ENCODE results near the gene MRPS10. TPM values are rescaled to one million over a fixed set of nuclear protein-coding genes. Genes with fewer than 3 reads are reported as not detected.
"Not testable (repeated sequence)": the region's sequence is repeated elsewhere in the genome, so short reads cannot be mapped to it uniquely, and the experiment has no call there.

The MRPS10 gene
- total RNA-seq, 2 donors from 2014 or later, result 23.9 to 42.3 TPM

GRCh38 chr6:42207559-42207958 is 10.1 kb downstream of the MRPS10 start:
- not testable (repeated sequence) for H3K27ac Mint-ChIP-seq; H3K4me3 Mint-ChIP-seq; H3K27me3 Mint-ChIP-seq; ATAC-seq (replicated peaks); H3K4me1 Mint-ChIP-seq; H3K9me3 Mint-ChIP-seq
- H3K36me3 Mint-ChIP-seq (ENCODE audit: low read depth), result peaks cover 94% of the 10 kb centered on the region

GRCh38 chr6:42204768-42205282 is 12.8 kb downstream of the MRPS10 start:
- H3K27ac Mint-ChIP-seq, result no peak overlapping the region
- H3K27me3 Mint-ChIP-seq, result no peaks in the 10 kb centered on the region
- H3K4me3 Mint-ChIP-seq, result no peak overlapping the region
- H3K4me1 Mint-ChIP-seq, result peaks cover 8% of the 10 kb centered on the region
- peaks cover 8% of the 10 kb centered on the region for H3K9me3 Mint-ChIP-seq
- ATAC-seq (replicated peaks), result no peak
- peaks cover 72% of the 10 kb centered on the region for H3K36me3 Mint-ChIP-seq (ENCODE audit: low read depth)

GRCh38 chr6:42203183-42203582 is 14.5 kb downstream of the MRPS10 start:
- Mint-ChIP-seq H3K9me3 (peaks cover 8% of the 10 kb centered on the region), H3K27ac (no peak overlapping the region)

GRCh38 chr6:42202131-42202915 is 15.3 kb downstream of the MRPS10 start:
- not testable (repeated sequence) for H3K4me3 Mint-ChIP-seq; H3K27ac Mint-ChIP-seq; ATAC-seq (replicated peaks); H3K27me3 Mint-ChIP-seq; H3K9me3 Mint-ChIP-seq
- peaks cover 50% of the 10 kb centered on the region for H3K36me3 Mint-ChIP-seq (ENCODE audit: low read depth)
- peaks cover 14% of the 10 kb centered on the region for H3K4me1 Mint-ChIP-seq

More at GRCh38 chr6:42203183-42203582, 14.5 kb downstream of the MRPS10 start:
- ATAC-seq (replicated peaks), result no peak
- Mint-ChIP-seq H3K27me3 (no peaks in the 10 kb centered on the region), H3K4me3 (no peak overlapping the region), H3K4me1 (peaks cover 14% of the 10 kb centered on the region), H3K36me3 (ENCODE audit: low read depth) (peaks cover 58% of the 10 kb centered on the region)

GRCh38 chr6:42201382-42201781 is 16.3 kb downstream of the MRPS10 start:
- Mint-ChIP-seq H3K27ac (no peak overlapping the region), H3K9me3 (peaks cover 8% of the 10 kb centered on the region), H3K36me3 (ENCODE audit: low read depth) (peaks cover 40% of the 10 kb centered on the region), H3K27me3 (no peaks in the 10 kb centered on the region), H3K4me1 (peaks cover 14% of the 10 kb centered on the region), H3K4me3 (no peak overlapping the region)
- no peak for ATAC-seq (replicated peaks)

- Mint-ChIP-seq H3K27ac (peak overlapping the region; percentile 58), H3K27me3 (no peaks in the 10 kb centered on the region), H3K36me3 (ENCODE audit: low read depth) (peaks cover 29% of the 10 kb centered on the region), H3K4me3 (no peak overlapping the region), H3K9me3 (peaks cover 8% of the 10 kb centered on the region), H3K4me1 (peaks cover 14% of the 10 kb centered on the region)
- ATAC-seq (replicated peaks), result no peak
Observed at GRCh38 chr6:42200035-42200434, 17.6 kb downstream of the MRPS10 start.

GRCh38 chr6:42199106-42199981 is 18.3 kb downstream of the MRPS10 start:
- ATAC-seq (replicated peaks), result peak; percentile 64
- Mint-ChIP-seq H3K9me3 (peaks cover 8% of the 10 kb centered on the region), H3K27ac (peak overlapping the region; percentile 58), H3K4me3 (peak overlapping the region; percentile 9), H3K36me3 (ENCODE audit: low read depth) (peaks cover 22% of the 10 kb centered on the region), H3K4me1 (peaks cover 14% of the 10 kb centered on the region), H3K27me3 (no peaks in the 10 kb centered on the region)

GRCh38 chr6:42197555-42198362 is 19.9 kb downstream of the MRPS10 start:
- H3K4me1 Mint-ChIP-seq, result peaks cover 14% of the 10 kb centered on the region
- peaks cover 9% of the 10 kb centered on the region for H3K36me3 Mint-ChIP-seq (ENCODE audit: low read depth)
- H3K27ac Mint-ChIP-seq, result no peak overlapping the region
- no peaks in the 10 kb centered on the region for H3K27me3 Mint-ChIP-seq
- H3K4me3 Mint-ChIP-seq, result no peak overlapping the region
- peak; percentile 92 for ATAC-seq (replicated peaks)
- peaks cover 8% of the 10 kb centered on the region for H3K9me3 Mint-ChIP-seq

GRCh38 chr6:42195415-42195814 is 22.2 kb downstream of the MRPS10 start:
- no peak overlapping the region for H3K4me3 Mint-ChIP-seq
- H3K36me3 Mint-ChIP-seq (ENCODE audit: low read depth), result peaks cover 8% of the 10 kb centered on the region
- peaks cover 6% of the 10 kb centered on the region for H3K9me3 Mint-ChIP-seq
- H3K27me3 Mint-ChIP-seq, result no peaks in the 10 kb centered on the region
- no peak overlapping the region for H3K27ac Mint-ChIP-seq
- peaks cover 12% of the 10 kb centered on the region for H3K4me1 Mint-ChIP-seq
- no peak for ATAC-seq (replicated peaks)

- no peak for ATAC-seq (replicated peaks)
- H3K36me3 Mint-ChIP-seq (ENCODE audit: low read depth), result no peaks in the 10 kb centered on the region
Observed at GRCh38 chr6:42194056-42194455, 23.6 kb downstream of the MRPS10 start.

GRCh38 chr6:42193491-42193894 is 24.2 kb downstream of the MRPS10 start:
- ATAC-seq (replicated peaks), result no peak
- Mint-ChIP-seq H3K27me3 (no peaks in the 10 kb centered on the region), H3K36me3 (ENCODE audit: low read depth) (no peaks in the 10 kb centered on the region), H3K4me3 (no peak overlapping the region), H3K9me3 (no peaks in the 10 kb centered on the region), H3K4me1 (no peaks in the 10 kb centered on the region), H3K27ac (no peak overlapping the region)

More at GRCh38 chr6:42194056-42194455, 23.6 kb downstream of the MRPS10 start:
- no peak overlapping the region for H3K4me3 Mint-ChIP-seq
- H3K9me3 Mint-ChIP-seq, result no peaks in the 10 kb centered on the region
- H3K27me3 Mint-ChIP-seq, result no peaks in the 10 kb centered on the region
- H3K27ac Mint-ChIP-seq, result no peak overlapping the region
- H3K4me1 Mint-ChIP-seq, result peaks cover under 1% of the 10 kb centered on the region

GRCh38 chr6:42192385-42192784 is 25.3 kb downstream of the MRPS10 start:
- not testable (repeated sequence) for H3K4me3 Mint-ChIP-seq; H3K27ac Mint-ChIP-seq; H3K9me3 Mint-ChIP-seq; H3K36me3 Mint-ChIP-seq (ENCODE audit: low read depth); H3K4me1 Mint-ChIP-seq; ATAC-seq (replicated peaks); H3K27me3 Mint-ChIP-seq

- H3K4me3 Mint-ChIP-seq, result no peak overlapping the region
- H3K36me3 Mint-ChIP-seq (ENCODE audit: low read depth), result no peaks in the 10 kb centered on the region
- H3K9me3 Mint-ChIP-seq, result no peaks in the 10 kb centered on the region
- no peaks in the 10 kb centered on the region for H3K27me3 Mint-ChIP-seq
- H3K4me1 Mint-ChIP-seq, result no peaks in the 10 kb centered on the region
- ATAC-seq (replicated peaks), result peak; percentile 7
- no peak overlapping the region for H3K27ac Mint-ChIP-seq
Observed at GRCh38 chr6:42190554-42191183, 27.0 kb downstream of the MRPS10 start.

GRCh38 chr6:42188406-42188805 is 29.3 kb downstream of the MRPS10 start:
- no peak for ATAC-seq (replicated peaks)
- H3K27me3 Mint-ChIP-seq, result no peaks in the 10 kb centered on the region

More at GRCh38 chr6:42188406-42188805, 29.3 kb downstream of the MRPS10 start:
- no peaks in the 10 kb centered on the region for H3K4me1 Mint-ChIP-seq
- H3K9me3 Mint-ChIP-seq, result no peaks in the 10 kb centered on the region
- no peak overlapping the region for H3K27ac Mint-ChIP-seq
- H3K36me3 Mint-ChIP-seq (ENCODE audit: low read depth), result no peaks in the 10 kb centered on the region
- H3K4me3 Mint-ChIP-seq, result no peak overlapping the region
